ENCODE measurements around the gene NACAD.
"Not testable (repeated sequence)": the region's sequence is repeated elsewhere in the genome, so short reads cannot be mapped to it uniquely, and the experiment has no call there.

Gene NACAD

GRCh38 chr7:45036796-45037195 is 52.0 kb downstream of the NACAD start:
- H3K4me3 ChIP-seq (replicated peaks; ENCODE audit: low read depth, low read length) = no peak overlapping the region
- DNase-seq (ENCODE audit: extremely low read depth, low read depth) = no peak
- no peak for TF ChIP-seq CTCF (IDR thresholded peaks at IDR 0.05; ENCODE audit: low read depth, low read length, missing control alignments)

- TF ChIP-seq CTCF (IDR thresholded peaks at IDR 0.05; ENCODE audit: low read depth, low read length, missing control alignments) = no peak
- DNase-seq (ENCODE audit: extremely low read depth, low read depth) = no peak
- no peak overlapping the region for H3K4me3 ChIP-seq (replicated peaks; ENCODE audit: low read depth, low read length)
Observed at GRCh38 chr7:45036317-45036716, 52.5 kb downstream of the NACAD start.

GRCh38 chr7:45035893-45036292 is 52.9 kb downstream of the NACAD start:
- TF ChIP-seq CTCF (IDR thresholded peaks at IDR 0.05; ENCODE audit: low read depth, low read length, missing control alignments) = no peak
- DNase-seq (ENCODE audit: extremely low read depth, low read depth) = no peak
- no peak overlapping the region for H3K4me3 ChIP-seq (replicated peaks; ENCODE audit: low read depth, low read length)

GRCh38 chr7:45035371-45035770 is 53.4 kb downstream of the NACAD start:
- no peak overlapping the region for H3K4me3 ChIP-seq (replicated peaks; ENCODE audit: low read depth, low read length)
- no peak for TF ChIP-seq CTCF (IDR thresholded peaks at IDR 0.05; ENCODE audit: low read depth, low read length, missing control alignments)
- no peak for DNase-seq (ENCODE audit: extremely low read depth, low read depth)

- not testable (repeated sequence) for H3K4me3 ChIP-seq (replicated peaks; ENCODE audit: low read depth, low read length)
Observed at GRCh38 chr7:45034710-45035109, 54.1 kb downstream of the NACAD start.

GRCh38 chr7:45033931-45034290 is 54.9 kb downstream of the NACAD start:
- DNase-seq (ENCODE audit: extremely low read depth, low read depth) = no peak
- no peak overlapping the region for H3K4me3 ChIP-seq (replicated peaks; ENCODE audit: low read depth, low read length)

More at GRCh38 chr7:45034710-45035109, 54.1 kb downstream of the NACAD start:
- not testable (repeated sequence) for DNase-seq (ENCODE audit: extremely low read depth, low read depth)

GRCh38 chr7:45033261-45033930 is 55.4 kb downstream of the NACAD start:
- DNase-seq (ENCODE audit: extremely low read depth, low read depth) = no peak
- no peak for TF ChIP-seq CTCF (IDR thresholded peaks at IDR 0.05; ENCODE audit: low read depth, low read length, missing control alignments)
- no peak overlapping the region for H3K4me3 ChIP-seq (replicated peaks; ENCODE audit: low read depth, low read length)

More at GRCh38 chr7:45033931-45034290, 54.9 kb downstream of the NACAD start:
- TF ChIP-seq CTCF (IDR thresholded peaks at IDR 0.05; ENCODE audit: low read depth, low read length, missing control alignments) = no peak

All from HFF-Myc (cell line).